Naive thymus-derived CD4-positive, alpha-beta T cell (primary cell): ENCODE measurements around the gene RAB1B. TPM values are rescaled to one million over a fixed set of nuclear protein-coding genes. Genes with fewer than 3 reads are reported as not detected.
A peak's percentile ranks its signal among the peaks of the same experiment; 100 is the strongest.

ENCODE experiments used
- ATAC-seq: fragments of 150-1000 bp; cut with Tn5 transposase; 2 replicates; pipeline ENCODE4 v1.10.0; 2021; ENCODE audit warnings: mild to moderate bottlenecking, moderate library complexity
- CTCF ChIA-PET: fragments of 350-600 bp; sonication (Branson Sonifier 250); formaldehyde crosslinking; loops from one replicate; lab custom pipeline; 2021; ENCODE audit warnings: antibody characterized with exemption; lab: Charles Lee
- POLR2A ChIA-PET: fragments of 350-600 bp; sonication (Branson Sonifier 250); formaldehyde crosslinking; loops from one replicate; lab custom pipeline; 2021; ENCODE audit warnings: antibody characterized with exemption, inconsistent platforms; lab: Charles Lee
- DNase-seq, 9 donors: peaks; one replicate each; pipeline versions ENCODE4 v3.0.0 to v3.0.0-alpha.2; 2020 to 2022; ENCODE audit warnings: mixed read lengths in 1 of 9
- H3K27ac ChIP-seq: one replicate; pipeline ENCODE4 v1.7.0; 2013; ENCODE audit warnings: mild to moderate bottlenecking, low read depth, low read length, moderate library complexity
- H3K27me3 ChIP-seq, 2 donors: one replicate each; pipeline ENCODE4 v1.7.0; 2013; ENCODE audit warnings: low read length in 2 of 2, mild to moderate bottlenecking in 2 of 2, moderate library complexity in 2 of 2; ENCODE audit not compliant: control insufficient read depth in 2 of 2, insufficient read depth in 2 of 2
- H3K36me3 ChIP-seq, 3 experiments: 1 replicate in 2 of 3; 2 replicates in 1 of 3; pipeline ENCODE4 v1.7.0; 2013; ENCODE audit warnings: low read length in 3 of 3, mild to moderate bottlenecking in 3 of 3, moderate library complexity in 1 of 3; ENCODE audit not compliant: insufficient read depth in 3 of 3, control insufficient read depth in 2 of 3
- H3K4me1 ChIP-seq, 2 donors: one replicate each; pipeline ENCODE4 v1.7.0; 2013; ENCODE audit warnings: low read length in 2 of 2, mild to moderate bottlenecking in 2 of 2, moderate library complexity in 1 of 2; ENCODE audit not compliant: control insufficient read depth in 2 of 2, insufficient read depth in 2 of 2
- H3K4me3 ChIP-seq: 2 replicates; pipeline ENCODE4 v1.7.0; 2013; ENCODE audit warnings: mild to moderate bottlenecking, low read length
- H3K9me3 ChIP-seq, 3 experiments: 1 replicate in 2 of 3; 2 replicates in 1 of 3; pipeline ENCODE4 v1.7.0; 2013; ENCODE audit warnings: low read length in 3 of 3; ENCODE audit not compliant: control insufficient read depth in 2 of 3
- H3K27ac Mint-ChIP-seq, 9 donors: one replicate each; pipeline ENCODE4 v1.8.0; 2020 to 2022; ENCODE audit warnings: mixed read lengths in 9 of 9, mild to moderate bottlenecking in 8 of 9, moderate library complexity in 5 of 9, inconsistent platforms in 2 of 9
- H3K27me3 Mint-ChIP-seq, 5 donors: one replicate each; pipeline ENCODE4 v1.8.0; 2021 to 2022; ENCODE audit warnings: mixed read lengths in 5 of 5, mild to moderate bottlenecking in 1 of 5
- H3K36me3 Mint-ChIP-seq, 5 donors: one replicate each; pipeline ENCODE4 v1.8.0; 2020 to 2022; ENCODE audit warnings: mixed read lengths in 5 of 5, mild to moderate bottlenecking in 3 of 5, inconsistent platforms in 1 of 5
- H3K4me1 Mint-ChIP-seq, 7 donors: one replicate each; pipeline ENCODE4 v1.8.0; 2020 to 2022; ENCODE audit warnings: mixed read lengths in 7 of 7, mild to moderate bottlenecking in 3 of 7, inconsistent platforms in 1 of 7
- H3K4me3 Mint-ChIP-seq, 10 donors: one replicate each; pipeline ENCODE4 v1.8.0; 2020 to 2022; ENCODE audit warnings: mild to moderate bottlenecking in 10 of 10, mixed read lengths in 10 of 10, moderate library complexity in 6 of 10, inconsistent platforms in 2 of 10
- H3K9me3 Mint-ChIP-seq, 11 donors: one replicate each; pipeline ENCODE4 v1.8.0; 2020 to 2022; ENCODE audit warnings: mixed read lengths in 11 of 11, mild to moderate bottlenecking in 4 of 11, inconsistent platforms in 1 of 11, moderate library complexity in 1 of 11
- intact Hi-C, 2 donors: fragments of 100-400 bp; cut with micrococcal nuclease; formaldehyde crosslinking; loops; one replicate each; pipeline ENCODE4 v1.15.1; 2023
- polyA plus RNA-seq, 2 donors: library from polyadenylated mRNA; unstranded; fragments of 300-500 nt; fragmentation: Illumina TruSeq; gene quantifications; one replicate each; pipeline ENCODE4 v1.2.3, GENCODE V29; 2021
- total RNA-seq, 6 experiments: library from RNA in 5 of 6; stranded (reverse) in 5 of 6; gene quantifications; 1 replicate in 5 of 6; 2 replicates in 1 of 6; pipeline ENCODE4 v1.2.3 and lab custom pipeline; 2021 to 2026

Gene RAB1B
- total and polyA plus RNA-seq, 7 experiments from 2014 or later = 11.3 to 151 (median 64.8) TPM

- H3K27ac ChIP-seq = peak overlapping the region; percentile 79
- Mint-ChIP-seq H3K9me3 (peaks cover 0 to 1% (median 0%) of the 10 kb centered on the region in 11 donors), H3K36me3 (no peaks in the 10 kb centered on the region), H3K27ac (peak overlapping the region; percentile 93 to 100 (median 98)), H3K4me1 (peaks cover 17 to 34% (median 25%) of the 10 kb centered on the region in 7 donors), H3K27me3 (peaks cover 0 to 2% (median 0%) of the 10 kb centered on the region in 5 donors), H3K4me3 (peak overlapping the region; percentile 63 to 97 (median 94))
- no peaks in the 10 kb centered on the region for H3K27me3 ChIP-seq
- DNase-seq (no peak), ATAC-seq (peak; percentile 44)
- intact Hi-C loops = no loop called here
- peaks cover 11 to 34% of the 10 kb centered on the region in 2 donors for H3K4me1 ChIP-seq
- H3K36me3 ChIP-seq = no peaks in the 10 kb centered on the region
- POLR2A ChIA-PET = interaction anchor here (0.6 to 4.0 kb wide), 15 partner anchors 10 to 450 kb away, joined by 3 to 89 read pairs (median 11); partner anchors contain the start of genes B4GAT1, BRMS1, MRPL11 and RAB1B
- CTCF ChIA-PET = interaction anchor here (0.6 to 4.6 kb wide), 25 partner anchors 8 to 833 kb away, joined by 3 to 58 read pairs (median 6); partner anchors contain the start of genes BRMS1, MRPL11, PELI3 and RIN1
- H3K4me3 ChIP-seq = peak overlapping the region; percentile 92
- no peaks in the 10 kb centered on the region for H3K9me3 ChIP-seq
Observed at GRCh38 chr11:66311470-66311964, 43.1 kb downstream of the RAB1B start.

GRCh38 chr11:66311965-66312548 lies 43.6 kb downstream of the RAB1B start:
- H3K36me3 ChIP-seq = no peaks in the 10 kb centered on the region
- Mint-ChIP-seq H3K9me3 (peaks cover 0 to 1% (median 0%) of the 10 kb centered on the region in 11 donors), H3K27ac (peak overlapping the region; percentile 93 to 100 (median 98)), H3K36me3 (no peaks in the 10 kb centered on the region), H3K27me3 (peaks cover 0 to 2% (median 0%) of the 10 kb centered on the region in 5 donors), H3K4me1 (peaks cover 17 to 34% (median 25%) of the 10 kb centered on the region in 7 donors), H3K4me3 (peak overlapping the region; percentile 63 to 97 (median 94))
- peak; percentile 84 for ATAC-seq
- no peaks in the 10 kb centered on the region for H3K27me3 ChIP-seq
- ChIA-PET CTCF (interaction anchor here (0.7 to 4.6 kb wide), 25 partner anchors 8 to 267 kb away, joined by 3 to 58 read pairs (median 6); partner anchors contain the start of genes BRMS1, MRPL11, PELI3 and RIN1), POLR2A (interaction anchor here (0.6 to 4.0 kb wide), 26 partner anchors 10 to 1568 kb away, joined by 3 to 89 read pairs (median 4); partner anchors contain the start of genes B4GAT1, BRMS1, MRPL11 and RAB1B)
- peak overlapping the region; percentile 92 for H3K4me3 ChIP-seq
- no peaks in the 10 kb centered on the region for H3K9me3 ChIP-seq
- peak overlapping the region; percentile 79 for H3K27ac ChIP-seq
- DNase-seq = peak; percentile 93 to 100 (median 100)
- intact Hi-C loops = loop anchor here (1.0 kb wide), 14 partner anchors 16 to 453 kb away; partner anchors contain the start of genes BRMS1 (in 2 of the 2), PELI3 (in 2 of the 2), RAB1B (in 2 of the 2) and SLC29A2 (in 2 of the 2)
- peaks cover 11 to 34% of the 10 kb centered on the region in 2 donors for H3K4me1 ChIP-seq

- H3K4me1 Mint-ChIP-seq = peaks cover 17 to 40% (median 31%) of the 10 kb centered on the region in 7 donors
- CTCF ChIA-PET = interaction anchor here (1.0 to 4.6 kb wide), 16 partner anchors 9 to 268 kb away, joined by 3 to 58 read pairs (median 12); partner anchors contain the start of genes BRMS1, MRPL11, RIN1 and SLC29A2
Observed at GRCh38 chr11:66312549-66313320, 44.3 kb downstream of the RAB1B start.

GRCh38 chr11:66313321-66314185 lies 45.1 kb downstream of the RAB1B start:
- CTCF ChIA-PET = interaction anchor here (1.0 to 4.6 kb wide), 9 partner anchors 9 to 76 kb away, joined by 3 to 58 read pairs (median 31); partner anchors contain the start of genes BRMS1 and SLC29A2
- Histone ChIP-seq H3K36me3 (no peaks in the 10 kb centered on the region), H3K27me3 (no peaks in the 10 kb centered on the region), H3K9me3 (no peaks in the 10 kb centered on the region), H3K27ac (peak overlapping the region; percentile 99), H3K4me3 (peak overlapping the region; percentile 75), H3K4me1 (peaks cover 25 to 48% of the 10 kb centered on the region in 2 donors)
- Mint-ChIP-seq H3K27me3 (peaks cover 0 to under 1% (median 0%) of the 10 kb centered on the region in 5 donors), H3K9me3 (peaks cover 0 to 1% (median 0%) of the 10 kb centered on the region in 11 donors), H3K27ac (peak overlapping the region; percentile 93 to 100 (median 98)), H3K4me3 (peak overlapping the region; percentile 63 to 97 (median 94)), H3K36me3 (peaks cover 0 to under 1% (median 0%) of the 10 kb centered on the region in 5 donors), H3K4me1 (peaks cover 24 to 48% (median 38%) of the 10 kb centered on the region in 7 donors)
- DNase-seq = no peak
- intact Hi-C loops = no loop called here
- ATAC-seq = no peak
- POLR2A ChIA-PET = interaction anchor here (1.0 to 4.0 kb wide), 17 partner anchors 8 to 890 kb away, joined by 3 to 89 read pairs (median 11); partner anchors contain the start of genes B4GAT1, BRMS1, RBM14 and RBM4B

More at GRCh38 chr11:66312549-66313320, 44.3 kb downstream of the RAB1B start:
- peak overlapping the region; percentile 92 for H3K4me3 ChIP-seq
- Mint-ChIP-seq H3K27ac (peak overlapping the region; percentile 93 to 100 (median 98)), H3K36me3 (no peaks in the 10 kb centered on the region), H3K9me3 (peaks cover 0 to 1% (median 0%) of the 10 kb centered on the region in 11 donors), H3K4me3 (peak overlapping the region; percentile 63 to 97 (median 94)), H3K27me3 (no peaks in the 10 kb centered on the region)
- no peaks in the 10 kb centered on the region for H3K27me3 ChIP-seq
- intact Hi-C loops = loop anchor here (1.0 kb wide), 14 partner anchors 16 to 453 kb away; partner anchors contain the start of genes BRMS1 (in 2 of the 2), PELI3 (in 2 of the 2), RAB1B (in 2 of the 2) and SLC29A2 (in 2 of the 2)
- H3K27ac ChIP-seq = peak overlapping the region; percentile 99
- no peaks in the 10 kb centered on the region for H3K36me3 ChIP-seq
- H3K9me3 ChIP-seq = no peaks in the 10 kb centered on the region
- DNase-seq (peak; percentile 97 to 100 (median 98)), ATAC-seq (peak; percentile 80)
- POLR2A ChIA-PET = interaction anchor here (0.6 to 4.0 kb wide), 26 partner anchors 9 to 1568 kb away, joined by 3 to 89 read pairs (median 4); partner anchors contain the start of genes B4GAT1, BRMS1, MRPL11 and RAB1B
- peaks cover 17 to 40% of the 10 kb centered on the region in 2 donors for H3K4me1 ChIP-seq

- Mint-ChIP-seq H3K36me3 (peaks cover 0 to 5% (median 0%) of the 10 kb centered on the region in 5 donors), H3K4me1 (peaks cover 30 to 54% (median 44%) of the 10 kb centered on the region in 7 donors), H3K4me3 (peak overlapping the region; percentile 63 to 97 (median 92)), H3K27me3 (peaks cover 0 to 6% (median 0%) of the 10 kb centered on the region in 5 donors), H3K9me3 (peaks cover 0 to 2% (median 0%) of the 10 kb centered on the region in 11 donors), H3K27ac (peak overlapping the region; percentile 66 to 100 (median 98))
- intact Hi-C loops = no loop called here
- Histone ChIP-seq H3K27me3 (no peaks in the 10 kb centered on the region), H3K36me3 (no peaks in the 10 kb centered on the region), H3K4me1 (peaks cover 31 to 54% of the 10 kb centered on the region in 2 donors), H3K9me3 (no peaks in the 10 kb centered on the region), H3K4me3 (no peak overlapping the region), H3K27ac (peak overlapping the region; percentile 99)
- CTCF ChIA-PET = no interaction called here
- no peak for DNase-seq
- no peak for ATAC-seq
- POLR2A ChIA-PET = interaction anchor here (3.8 to 3.9 kb wide), 2 partner anchors 11 to 21 kb away, joined by 28 to 89 read pairs; partner anchors contain the start of gene RIN1
Observed at GRCh38 chr11:66314186-66314501, 45.7 kb downstream of the RAB1B start.
